GM23338 (cell line): Measurements from ENCODE around the gene MFSD11. TPM values are rescaled to one million over a fixed set of nuclear protein-coding genes. Genes with fewer than 3 reads are reported as not detected.

ENCODE experiments used
- ATAC-seq: fragments of 200-7000 bp; cut with Tn5 transposase; 3 replicates; pipeline ENCODE4 v1.9.1; 2020
- DNase-seq: peaks from one replicate; pipeline ENCODE4 v3.0.0-alpha.2; 2015; ENCODE audit warnings: low spot score
- H2AFZ ChIP-seq: fragments of 200-600 bp; sonication (generic); 2 replicates; pipeline ENCODE4 v1.8.0; 2016; ENCODE audit warnings: antibody characterized with exemption, mild to moderate bottlenecking, moderate library complexity
- H3F3A ChIP-seq: fragments of 200-600 bp; sonication (generic); replicated peaks from 2 replicates; pipeline ENCODE4 v1.8.0; 2017; ENCODE audit warnings: antibody characterized with exemption, mixed run types, low read depth
- H3K27ac ChIP-seq: fragments of 200-600 bp; sonication (generic); 2 replicates; pipeline ENCODE4 v1.6.1; 2016; ENCODE audit warnings: low read depth
- H3K27me3 ChIP-seq: fragments of 200-600 bp; sonication (generic); 2 replicates; pipeline ENCODE4 v1.8.0; 2016; ENCODE audit warnings: mild to moderate bottlenecking, mixed run types, moderate library complexity; ENCODE audit not compliant: insufficient read depth
- H3K36me3 ChIP-seq: fragments of 200-600 bp; sonication (generic); 2 replicates; pipeline ENCODE4 v1.8.0; 2016; ENCODE audit warnings: mild to moderate bottlenecking; ENCODE audit not compliant: insufficient read depth
- H3K4me1 ChIP-seq: fragments of 200-600 bp; sonication (generic); 2 replicates; pipeline ENCODE4 v1.8.0; 2016; ENCODE audit warnings: mild to moderate bottlenecking, moderate library complexity; ENCODE audit not compliant: insufficient read depth
- H3K4me2 ChIP-seq: fragments of 200-600 bp; sonication (generic); 2 replicates; pipeline ENCODE4 v1.7.1; 2017; ENCODE audit warnings: mixed run types
- H3K4me3 ChIP-seq: fragments of 200-600 bp; sonication (generic); 2 replicates; pipeline ENCODE4 v1.6.1; 2016; ENCODE audit warnings: mixed run types
- H3K79me2 ChIP-seq: fragments of 200-600 bp; sonication (generic); replicated peaks from 2 replicates; pipeline ENCODE4 v1.8.0; 2017; ENCODE audit warnings: mild to moderate bottlenecking; ENCODE audit not compliant: insufficient read depth
- H3K9me2 ChIP-seq: fragments of 200-600 bp; sonication (generic); 2 replicates; pipeline ENCODE4 v1.8.0; 2017; ENCODE audit not compliant: insufficient read depth
- H4K20me1 ChIP-seq: fragments of 200-600 bp; sonication (generic); replicated peaks from 2 replicates; pipeline ENCODE4 v1.8.0; 2017; ENCODE audit warnings: mild to moderate bottlenecking; ENCODE audit not compliant: insufficient read depth
- H3K27ac Mint-ChIP-seq: 2 replicates; pipeline ENCODE4 v1.8.0; 2020; ENCODE audit warnings: inconsistent platforms, mild to moderate bottlenecking, moderate library complexity, mixed read lengths
- H3K27me3 Mint-ChIP-seq: 3 replicates; pipeline ENCODE4 v1.8.0; 2022; ENCODE audit warnings: low read depth, mild to moderate bottlenecking, moderate library complexity, mixed read lengths, inconsistent platforms; ENCODE audit not compliant: insufficient read depth, poor library complexity
- H3K36me3 Mint-ChIP-seq: 3 replicates; pipeline ENCODE4 v1.8.0; 2021; ENCODE audit warnings: low read depth, mild to moderate bottlenecking, inconsistent platforms, moderate library complexity, mixed read lengths
- H3K4me1 Mint-ChIP-seq: 3 replicates; pipeline ENCODE4 v1.8.0; 2020; ENCODE audit warnings: mild to moderate bottlenecking, inconsistent platforms, mixed read lengths
- H3K4me3 Mint-ChIP-seq: 3 replicates; pipeline ENCODE4 v1.8.0; 2021; ENCODE audit warnings: moderate library complexity, mild to moderate bottlenecking, inconsistent platforms, mixed read lengths
- H3K9me3 Mint-ChIP-seq: 3 replicates; pipeline ENCODE4 v1.8.0; 2020; ENCODE audit warnings: moderate library complexity, mild to moderate bottlenecking, inconsistent platforms, mixed read lengths
- CREB1 ChIP-seq: fragments of 250-450 bp; sonication (Bioruptor Pico); IDR thresholded peaks from 2 replicates; pipeline ENCODE4 v1.5.0; 2020; ENCODE audit warnings: low read depth, mild to moderate bottlenecking, moderate library complexity
- CTCF ChIP-seq, 2 experiments: fragments of 200-600 bp in 1 of 2; sonication (generic) in 1 of 2; conservative IDR thresholded peaks; 2 replicates each; pipeline versions ENCODE4 v1.5.1 to v1.6.1; 2016 to 2017; ENCODE audit warnings: antibody characterized with exemption in 2 of 2, low read depth in 2 of 2, mild to moderate bottlenecking in 2 of 2, moderate library complexity in 1 of 2
- EZH2phosphoT487 ChIP-seq: fragments of 200-600 bp; sonication (generic); IDR thresholded peaks from one replicate; pipeline ENCODE4 v1.8.1; 2018; ENCODE audit warnings: antibody characterized with exemption; ENCODE audit not compliant: unreplicated experiment
- ZNF114 ChIP-seq: fragments of 250-450 bp; sonication (Bioruptor Pico); IDR thresholded peaks from 2 replicates; pipeline ENCODE4 v1.5.0; 2020; ENCODE audit warnings: mild to moderate bottlenecking, moderate library complexity
- ZNF331 ChIP-seq: fragments of 250-450 bp; sonication (Bioruptor Pico); IDR thresholded peaks from 2 replicates; pipeline ENCODE4 v1.5.0; 2020; ENCODE audit warnings: low read depth, mild to moderate bottlenecking, moderate library complexity
- ZNF462 ChIP-seq: fragments of 250-450 bp; sonication (Bioruptor Pico); IDR thresholded peaks from 2 replicates; pipeline ENCODE4 v1.5.0; 2020; ENCODE audit warnings: mild to moderate bottlenecking, moderate library complexity
- polyA plus RNA-seq: library from polyadenylated mRNA; unstranded; fragments of >200 nt; fragmentation: Nextera tagmentation; extraction: Ambion mirVana; gene quantifications from 2 replicates; pipeline ENCODE4 v1.2.1, GENCODE V29; 2016
- total RNA-seq: library from RNA; depleted of rRNA; stranded (reverse); fragments of >200 nt; shearing (Covaris generic); gene quantifications from 2 replicates; pipeline ENCODE4 v1.2.3, GENCODE V29; 2014

MFSD11 gene
- total and polyA plus RNA-seq, 2 experiments from 2014 or later = 10.2 to 35.3 TPM

- TF ChIP-seq ZNF462 (CRISPR knock-in tag) (no peak), ZNF114 (CRISPR knock-in tag) (no peak)
Measured at GRCh38 chr17:76772842-76773525, 35.1 kb downstream of the MFSD11 start (continued).

DNA sequence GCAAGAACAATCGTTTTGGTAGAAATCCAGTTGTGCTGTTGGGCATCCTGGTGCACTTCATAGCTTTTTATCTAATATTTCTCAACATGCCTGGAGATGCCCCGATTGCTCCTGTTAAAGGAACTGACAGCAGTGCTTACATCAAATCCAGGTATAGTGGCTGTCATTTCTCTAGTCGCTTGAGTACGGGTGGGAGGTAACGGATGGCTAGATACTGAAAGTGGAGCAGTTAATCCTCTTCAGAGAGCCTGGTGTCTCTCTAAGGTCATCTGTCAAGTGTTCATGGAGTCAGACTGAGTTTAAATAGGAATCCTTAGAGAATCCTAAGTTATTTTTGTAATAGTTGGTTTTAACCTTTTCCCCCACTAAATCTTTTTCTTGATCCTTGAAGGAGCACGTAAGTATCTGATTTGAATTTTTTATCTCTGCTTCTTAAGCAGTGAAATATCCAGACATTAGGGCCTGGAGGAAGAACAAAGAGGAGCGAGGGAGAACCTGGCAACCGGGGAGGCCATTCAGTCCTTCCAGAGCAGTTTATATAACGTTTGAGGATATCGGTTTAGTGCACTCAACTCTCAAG lies 37.2 kb downstream of the MFSD11 start:
- Histone ChIP-seq H3K4me2 (no peak overlapping the region), H3K36me3 (peaks cover 10% of the 10 kb centered on the region; the same call in 1 of the 2 replicates), H4K20me1 (0 out of 2 replicates have a peak, but pooled peaks cover 3% of the 10 kb centered on the region), H3K4me1 (no peaks in the 10 kb centered on the region), H3K4me3 (no peak overlapping the region), H3K27ac (no peak overlapping the region), H3F3A (no peaks in the 10 kb centered on the region), H3K79me2 (no peaks in the 10 kb centered on the region), H2AFZ (no peak overlapping the region), H3K27me3 (no peaks in the 10 kb centered on the region), H3K9me2 (no peaks in the 10 kb centered on the region)
- ATAC-seq (no peak), DNase-seq (no peak)
- H3K27me3 Mint-ChIP-seq = peaks cover 10% of the 10 kb centered on the region
- no peak overlapping the region for H3K4me3 Mint-ChIP-seq
- no peaks in the 10 kb centered on the region for H3K9me3 Mint-ChIP-seq
- H3K4me1 Mint-ChIP-seq = no peaks in the 10 kb centered on the region; the same call in 2 of the 3 replicates
- H3K36me3 Mint-ChIP-seq = peaks cover 27% of the 10 kb centered on the region; the same call in 2 of the 3 replicates
- H3K27ac Mint-ChIP-seq = no peak overlapping the region
- no peak for TF ChIP-seq EZH2phosphoT487
- no peak for TF ChIP-seq ZNF331
- TF ChIP-seq CREB1 = no peak
- TF ChIP-seq CTCF (conservative IDR thresholded peaks at IDR 0.05; ENCODE audit: low read depth in 2 of 2) = no peak
- no peak for TF ChIP-seq ZNF462 (CRISPR knock-in tag)
